KMS-11 (cell line): ENCODE results near the gene NR2E1.

Experiments used
- H2AFZ ChIP-seq: fragments of 200-600 bp; sonication (generic); 2 replicates; pipeline ENCODE4 v1.6.1; 2016; ENCODE audit warnings: antibody characterized with exemption, mixed run types, low read depth
- H3K27ac ChIP-seq: fragments of 200-600 bp; sonication (generic); 2 replicates; pipeline ENCODE4 v1.6.1; 2016; ENCODE audit warnings: mild to moderate bottlenecking, mixed run types
- H3K27me3 ChIP-seq: fragments of 200-600 bp; sonication (generic); 2 replicates; pipeline ENCODE4 v1.6.1; 2017; ENCODE audit warnings: mild to moderate bottlenecking, low read depth, mixed run types, moderate library complexity; ENCODE audit not compliant: insufficient read depth
- H3K36me3 ChIP-seq: fragments of 200-600 bp; sonication (generic); 2 replicates; pipeline ENCODE4 v1.6.1; 2017; ENCODE audit warnings: mild to moderate bottlenecking, mixed run types; ENCODE audit not compliant: insufficient read depth
- H3K4me1 ChIP-seq: fragments of 200-600 bp; sonication (generic); 2 replicates; pipeline ENCODE4 v1.6.1; 2016; ENCODE audit warnings: mild to moderate bottlenecking, low read depth, mixed run types; ENCODE audit not compliant: poor library complexity, severe bottlenecking
- H3K4me2 ChIP-seq: fragments of 200-600 bp; sonication (generic); 2 replicates; pipeline ENCODE4 v1.7.0; 2016; ENCODE audit warnings: mild to moderate bottlenecking, mixed run types
- H3K4me3 ChIP-seq: fragments of 200-600 bp; sonication (generic); IDR thresholded peaks from 2 replicates; pipeline ENCODE4 v1.6.1; 2017; ENCODE audit warnings: low read depth, low read length, mixed read lengths; ENCODE audit not compliant: insufficient read depth
- H3K79me2 ChIP-seq: fragments of 200-600 bp; sonication (generic); 2 replicates; pipeline ENCODE4 v1.6.1; 2016; ENCODE audit warnings: low read depth, mixed run types; ENCODE audit not compliant: insufficient read depth
- H3K9ac ChIP-seq: fragments of 200-600 bp; sonication (generic); 2 replicates; pipeline ENCODE4 v1.6.1; 2016; ENCODE audit warnings: mild to moderate bottlenecking, mixed run types
- H4K20me1 ChIP-seq: fragments of 200-600 bp; sonication (generic); 2 replicates; pipeline ENCODE4 v1.6.1; 2016; ENCODE audit warnings: mild to moderate bottlenecking, mixed run types; ENCODE audit not compliant: insufficient read depth
- CTCF ChIP-seq: fragments of 200-600 bp; sonication (generic); conservative IDR thresholded peaks from 2 replicates; pipeline ENCODE4 v1.6.1; 2017; ENCODE audit warnings: low read depth, mild to moderate bottlenecking, antibody characterized with exemption, low read length, moderate library complexity, mixed read lengths

The NR2E1 gene

GRCh38 chr6:108164543-108164814 is 1.3 kb upstream of the NR2E1 start:
- Histone ChIP-seq H2AFZ (no peak overlapping the region), H4K20me1 (no peaks in the 10 kb centered on the region), H3K27ac (no peak overlapping the region), H3K36me3 (no peaks in the 10 kb centered on the region), H3K27me3 (no peaks in the 10 kb centered on the region), H3K4me2 (no peak overlapping the region), H3K79me2 (no peaks in the 10 kb centered on the region), H3K9ac (no peak overlapping the region), H3K4me1 (no peaks in the 10 kb centered on the region), H3K4me3 (no peak overlapping the region)
- no peak for TF ChIP-seq CTCF

GRCh38 chr6:108164815-108165706 is 761 bp upstream of the NR2E1 start:
- Histone ChIP-seq H3K9ac (no peak overlapping the region), H3K4me1 (no peaks in the 10 kb centered on the region), H3K79me2 (no peaks in the 10 kb centered on the region), H3K4me3 (no peak overlapping the region), H3K4me2 (no peak overlapping the region), H3K27ac (no peak overlapping the region), H4K20me1 (no peaks in the 10 kb centered on the region), H3K27me3 (no peaks in the 10 kb centered on the region), H2AFZ (no peak overlapping the region), H3K36me3 (no peaks in the 10 kb centered on the region)
- no peak for TF ChIP-seq CTCF

- no peak for TF ChIP-seq CTCF
- no peaks in the 10 kb centered on the region for H3K79me2 ChIP-seq
- no peaks in the 10 kb centered on the region for H3K27me3 ChIP-seq
- no peaks in the 10 kb centered on the region for H3K4me1 ChIP-seq
- no peak overlapping the region for H3K4me2 ChIP-seq
- no peaks in the 10 kb centered on the region for H4K20me1 ChIP-seq
- no peaks in the 10 kb centered on the region for H3K36me3 ChIP-seq
- H2AFZ ChIP-seq, result no peak overlapping the region
- no peak overlapping the region for H3K27ac ChIP-seq
- H3K4me3 ChIP-seq, result no peak overlapping the region
- H3K9ac ChIP-seq, result no peak overlapping the region
These were observed 1.0 kb downstream of the NR2E1 start for GRCh38 chr6:108166664-108167448.

GRCh38 chr6:108167449-108168089 is 1.7 kb downstream of the NR2E1 start:
- no peak for TF ChIP-seq CTCF
- Histone ChIP-seq H2AFZ (no peak overlapping the region), H3K4me3 (no peak overlapping the region), H3K79me2 (no peaks in the 10 kb centered on the region), H3K27me3 (no peaks in the 10 kb centered on the region), H3K27ac (no peak overlapping the region), H3K4me2 (no peak overlapping the region), H3K36me3 (no peaks in the 10 kb centered on the region), H4K20me1 (no peaks in the 10 kb centered on the region), H3K4me1 (no peaks in the 10 kb centered on the region), H3K9ac (no peak overlapping the region)
